ENCODE measurements around the gene UEVLD. TPM values are rescaled to one million over a fixed set of nuclear protein-coding genes. Genes with fewer than 3 reads are reported as not detected.

The UEVLD gene
- total and polyA plus RNA-seq, 2 donors (not counting 1 experiment from before 2014, with no cell fraction given): 6.3 to 12.8 TPM

- TF ChIP-seq, protein P1, sequence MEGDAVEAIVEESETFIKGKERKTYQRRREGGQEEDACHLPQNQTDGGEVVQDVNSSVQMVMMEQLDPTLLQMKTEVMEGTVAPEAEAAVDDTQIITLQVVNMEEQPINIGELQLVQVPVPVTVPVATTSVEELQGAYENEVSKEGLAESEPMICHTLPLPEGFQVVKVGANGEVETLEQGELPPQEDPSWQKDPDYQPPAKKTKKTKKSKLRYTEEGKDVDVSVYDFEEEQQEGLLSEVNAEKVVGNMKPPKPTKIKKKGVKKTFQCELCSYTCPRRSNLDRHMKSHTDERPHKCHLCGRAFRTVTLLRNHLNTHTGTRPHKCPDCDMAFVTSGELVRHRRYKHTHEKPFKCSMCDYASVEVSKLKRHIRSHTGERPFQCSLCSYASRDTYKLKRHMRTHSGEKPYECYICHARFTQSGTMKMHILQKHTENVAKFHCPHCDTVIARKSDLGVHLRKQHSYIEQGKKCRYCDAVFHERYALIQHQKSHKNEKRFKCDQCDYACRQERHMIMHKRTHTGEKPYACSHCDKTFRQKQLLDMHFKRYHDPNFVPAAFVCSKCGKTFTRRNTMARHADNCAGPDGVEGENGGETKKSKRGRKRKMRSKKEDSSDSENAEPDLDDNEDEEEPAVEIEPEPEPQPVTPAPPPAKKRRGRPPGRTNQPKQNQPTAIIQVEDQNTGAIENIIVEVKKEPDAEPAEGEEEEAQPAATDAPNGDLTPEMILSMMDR (IDR thresholded peaks at IDR 0.05): no peak
- H2AFZ ChIP-seq (ENCODE audit: insufficient read depth, low read depth, low read length, poor library complexity, severe bottlenecking): no peak overlapping the region
- no peaks in the 10 kb centered on the region for H4K20me1 ChIP-seq (ENCODE audit: control insufficient read depth, insufficient read depth, low read length, poor library complexity, severe bottlenecking)
- H3K27ac ChIP-seq (ENCODE audit: low read length in 2 of 2): no peak overlapping the region
- H3K9me3 ChIP-seq (ENCODE audit: control extremely low read depth in 1 of 3, control insufficient read depth in 2 of 3, insufficient read depth in 1 of 3, low read length in 2 of 3): no peaks in the 10 kb centered on the region
- no peak for ATAC-seq (ENCODE audit: low read depth)
- Mint-ChIP-seq H3K4me1 (no peaks in the 10 kb centered on the region), H3K27me3 (no peaks in the 10 kb centered on the region), H3K9me3 (ENCODE audit: insufficient read depth) (no peaks in the 10 kb centered on the region), H3K4me3 (no peak overlapping the region), H3K27ac (no peak overlapping the region)
- H3K36me3 ChIP-seq (replicated peaks in 1 of 2; ENCODE audit: control extremely low read depth in 1 of 2, control insufficient read depth in 1 of 2, extremely low read depth in 1 of 2, insufficient read depth in 2 of 2, low read length in 1 of 2): peaks cover 8 to 77% of the 10 kb centered on the region in 2 experiments
- DNase-seq: no peak
- WGBS (ENCODE audit: insufficient coverage): no CpG with 5 or more reads among the region's 1 CpG
- POLR2A ChIA-PET: no interaction called here
- H3K4me2 ChIP-seq (replicated peaks; ENCODE audit: low read depth, low read length, poor library complexity, severe bottlenecking): no peak overlapping the region
- H3K9ac ChIP-seq (ENCODE audit: low read length): no peak overlapping the region
- H3K27me3 ChIP-seq (replicated peaks in 1 of 4; ENCODE audit: control extremely low read depth in 1 of 4, control insufficient read depth in 3 of 4, insufficient read depth in 4 of 4, low read length in 3 of 4): no peaks in the 10 kb centered on the region
- H3K79me2 ChIP-seq (ENCODE audit: control insufficient read depth, insufficient read depth, low read length): peaks cover 3% of the 10 kb centered on the region
- H3K4me1 ChIP-seq (ENCODE audit: control insufficient read depth in 2 of 2, insufficient read depth in 2 of 2, low read length in 2 of 2): no peaks in the 10 kb centered on the region
- intact Hi-C loops (cut with micrococcal nuclease): no loop called here
- CTCF ChIA-PET: no interaction called here
- no peak overlapping the region for H3K4me3 ChIP-seq (ENCODE audit: control extremely low read depth in 1 of 5, extremely low read depth in 1 of 5, insufficient read depth in 1 of 5, low read depth in 2 of 5, low read length in 4 of 5)
Observed at GRCh38 chr11:18501629-18502028, 86.9 kb downstream of the UEVLD start.

DNA sequence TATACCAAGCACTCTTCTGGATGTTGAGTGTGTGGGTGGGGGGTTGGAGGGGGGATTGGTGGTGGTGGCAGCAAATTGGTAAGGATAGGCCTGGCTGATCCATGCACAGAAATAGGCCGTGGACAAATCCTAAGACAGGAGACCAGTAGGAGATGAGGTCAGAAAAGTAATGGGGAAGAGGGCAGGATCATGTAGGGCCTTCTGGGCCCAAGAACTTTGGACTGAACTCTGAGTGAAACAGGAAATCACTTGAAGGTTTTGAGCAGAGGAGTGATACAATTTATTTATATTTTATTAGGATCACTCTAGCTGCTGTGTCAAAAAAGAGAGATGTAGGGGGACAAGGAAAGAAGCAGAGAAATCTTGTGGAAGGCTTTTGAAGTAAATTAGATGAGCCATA is 90.5 kb downstream of the UEVLD start:
- no peak overlapping the region for H3K27ac Mint-ChIP-seq
- H3K4me1 Mint-ChIP-seq: peaks cover 8% of the 10 kb centered on the region
- DNase-seq: no peak
- H3K4me3 ChIP-seq (ENCODE audit: control extremely low read depth in 1 of 5, extremely low read depth in 1 of 5, insufficient read depth in 1 of 5, low read depth in 2 of 5, low read length in 4 of 5): no peak overlapping the region
- peaks cover 5% of the 10 kb centered on the region for H4K20me1 ChIP-seq (ENCODE audit: control insufficient read depth, insufficient read depth, low read length, poor library complexity, severe bottlenecking)
- H3K79me2 ChIP-seq (ENCODE audit: control insufficient read depth, insufficient read depth, low read length): peaks cover 6% of the 10 kb centered on the region
- no peak overlapping the region for H3K4me3 Mint-ChIP-seq
- no peaks in the 10 kb centered on the region for H3K9me3 ChIP-seq (ENCODE audit: control extremely low read depth in 1 of 3, control insufficient read depth in 2 of 3, insufficient read depth in 1 of 3, low read length in 2 of 3)
- H3K27ac ChIP-seq (ENCODE audit: low read length in 2 of 2): no peak overlapping the region
- ChIA-PET POLR2A (no interaction called here), CTCF (no interaction called here)
- no peak overlapping the region for H3K4me2 ChIP-seq (replicated peaks; ENCODE audit: low read depth, low read length, poor library complexity, severe bottlenecking)
- H2AFZ ChIP-seq (ENCODE audit: insufficient read depth, low read depth, low read length, poor library complexity, severe bottlenecking): no peak overlapping the region
- H3K36me3 ChIP-seq (replicated peaks in 1 of 2; ENCODE audit: control extremely low read depth in 1 of 2, control insufficient read depth in 1 of 2, extremely low read depth in 1 of 2, insufficient read depth in 2 of 2, low read length in 1 of 2): peaks cover 6 to 66% of the 10 kb centered on the region in 2 experiments
- no peak for TF ChIP-seq EZH2 (IDR thresholded peaks at IDR 0.05; ENCODE audit: borderline replicate concordance, insufficient read depth, low read depth, low read length, poor library complexity, severe bottlenecking)
- TF ChIP-seq, protein P1 (IDR thresholded peaks at IDR 0.05): no peak
- H3K9ac ChIP-seq (ENCODE audit: low read length): no peak overlapping the region
- no peaks in the 10 kb centered on the region for H3K9me3 Mint-ChIP-seq (ENCODE audit: insufficient read depth)
- peaks cover 0 to 7% of the 10 kb centered on the region in 2 donors for H3K4me1 ChIP-seq (ENCODE audit: control insufficient read depth in 2 of 2, insufficient read depth in 2 of 2, low read length in 2 of 2)
- H3K27me3 ChIP-seq (replicated peaks in 1 of 4; ENCODE audit: control extremely low read depth in 1 of 4, control insufficient read depth in 3 of 4, insufficient read depth in 4 of 4, low read length in 3 of 4): no peaks in the 10 kb centered on the region
- intact Hi-C loops (cut with micrococcal nuclease): no loop called here
- no peak for ATAC-seq (ENCODE audit: low read depth)
- WGBS (ENCODE audit: insufficient coverage): 100% methylated on average over 1 of the region's 1 CpG
- H3K27me3 Mint-ChIP-seq: no peaks in the 10 kb centered on the region

Data from B cell (primary cell).